Breast epithelium (tissue), 3 donors: ENCODE data around the gene NIPAL3.

Experiments
- POLR2A ChIP-seq: fragments of 450-650 bp; IDR thresholded peaks from one replicate; pipeline ENCODE4 v1.6.1; 2016; ENCODE audit warnings: antibody characterized with exemption, mild to moderate bottlenecking, moderate library complexity
- POLR2AphosphoS5 ChIP-seq, 3 donors: sonication (generic); formaldehyde crosslinking; IDR thresholded peaks; one replicate each; pipeline ENCODE4 v1.6.1; 2017; ENCODE audit warnings: antibody characterized with exemption in 3 of 3
- TF ChIP-seq, protein P1 (sequence below), 3 donors: fragments of 450-650 bp; IDR thresholded peaks; one replicate each; pipeline ENCODE4 v1.5.1; 2016 to 2017; ENCODE audit warnings: antibody characterized with exemption in 3 of 3, mild to moderate bottlenecking in 3 of 3, moderate library complexity in 3 of 3

DNA sequence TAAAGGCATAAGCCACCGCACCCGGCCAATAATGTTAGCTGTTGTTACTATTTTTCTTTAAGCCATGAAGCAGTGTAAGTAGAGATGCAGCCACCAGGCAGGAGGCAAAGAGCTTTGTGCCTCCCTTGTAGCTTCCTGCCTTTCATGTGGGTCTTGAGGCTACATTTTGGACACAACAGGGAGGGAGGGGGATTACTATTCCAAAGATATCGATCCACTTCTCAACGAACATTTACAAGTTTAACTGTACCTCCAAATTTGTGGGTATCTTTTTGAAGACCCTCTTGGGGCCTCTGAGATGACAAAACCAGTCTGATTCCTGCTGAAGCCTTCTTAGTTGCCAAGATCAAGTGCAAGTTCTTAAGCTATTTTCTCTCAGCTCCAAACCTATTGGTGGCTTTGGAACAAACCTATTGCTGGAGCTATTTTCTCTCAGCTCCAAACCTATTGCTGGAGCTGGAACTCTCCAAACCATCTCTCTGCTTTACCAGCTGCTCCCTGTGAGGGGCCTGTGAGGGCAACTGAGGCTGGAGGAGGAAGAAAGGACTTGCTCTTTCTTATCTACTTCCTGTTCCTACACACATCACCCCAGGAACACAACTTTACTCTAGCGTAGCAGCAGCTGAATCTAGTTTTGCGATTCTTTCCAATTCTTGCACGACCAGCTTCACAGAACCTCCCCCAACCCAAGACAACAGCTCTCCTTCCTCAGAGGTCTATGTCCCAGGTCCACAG lies 70.9 kb downstream of the NIPAL3 start:
- TF ChIP-seq POLR2AphosphoS5 (IDR thresholded peaks at IDR 0.05) (no peak), POLR2A (no peak)
- TF ChIP-seq, protein P1, sequence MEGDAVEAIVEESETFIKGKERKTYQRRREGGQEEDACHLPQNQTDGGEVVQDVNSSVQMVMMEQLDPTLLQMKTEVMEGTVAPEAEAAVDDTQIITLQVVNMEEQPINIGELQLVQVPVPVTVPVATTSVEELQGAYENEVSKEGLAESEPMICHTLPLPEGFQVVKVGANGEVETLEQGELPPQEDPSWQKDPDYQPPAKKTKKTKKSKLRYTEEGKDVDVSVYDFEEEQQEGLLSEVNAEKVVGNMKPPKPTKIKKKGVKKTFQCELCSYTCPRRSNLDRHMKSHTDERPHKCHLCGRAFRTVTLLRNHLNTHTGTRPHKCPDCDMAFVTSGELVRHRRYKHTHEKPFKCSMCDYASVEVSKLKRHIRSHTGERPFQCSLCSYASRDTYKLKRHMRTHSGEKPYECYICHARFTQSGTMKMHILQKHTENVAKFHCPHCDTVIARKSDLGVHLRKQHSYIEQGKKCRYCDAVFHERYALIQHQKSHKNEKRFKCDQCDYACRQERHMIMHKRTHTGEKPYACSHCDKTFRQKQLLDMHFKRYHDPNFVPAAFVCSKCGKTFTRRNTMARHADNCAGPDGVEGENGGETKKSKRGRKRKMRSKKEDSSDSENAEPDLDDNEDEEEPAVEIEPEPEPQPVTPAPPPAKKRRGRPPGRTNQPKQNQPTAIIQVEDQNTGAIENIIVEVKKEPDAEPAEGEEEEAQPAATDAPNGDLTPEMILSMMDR (IDR thresholded peaks at IDR 0.05) = no peak
